Loucy (cell line): ENCODE data around the gene MAML3.

Experiments
- EZH2phosphoT487 ChIP-seq: fragments of 200-600 bp; IDR thresholded peaks from 2 replicates; pipeline ENCODE4 v1.6.1; 2018; ENCODE audit warnings: antibody characterized with exemption, mild to moderate bottlenecking, moderate library complexity, borderline replicate concordance
- TF ChIP-seq, protein P1 (sequence below): fragments of 200-600 bp; sonication (generic); conservative IDR thresholded peaks from 2 replicates; pipeline ENCODE4 v1.5.1; 2014; ENCODE audit warnings: mild to moderate bottlenecking, antibody characterized with exemption, low read length

DNA sequence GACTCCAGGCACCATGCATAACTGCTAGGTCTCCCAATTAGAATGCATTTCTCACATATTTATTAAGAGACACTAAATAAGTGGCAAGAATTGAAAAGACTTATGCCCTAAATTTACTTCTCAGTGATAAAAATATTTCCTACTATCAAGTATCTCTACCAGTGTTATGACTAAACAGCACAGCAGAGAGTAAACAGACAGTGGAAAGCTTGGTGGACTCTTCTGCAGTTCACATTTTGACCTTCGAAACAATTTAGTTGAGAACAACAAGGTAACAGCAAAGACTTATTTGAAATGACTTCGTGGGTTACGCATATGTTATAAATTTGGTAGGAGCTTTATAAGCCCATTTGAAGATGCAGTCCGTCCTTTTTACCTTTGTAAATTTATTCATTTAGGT lies 16.3 kb upstream of the MAML3 start:
- TF ChIP-seq, protein P1, sequence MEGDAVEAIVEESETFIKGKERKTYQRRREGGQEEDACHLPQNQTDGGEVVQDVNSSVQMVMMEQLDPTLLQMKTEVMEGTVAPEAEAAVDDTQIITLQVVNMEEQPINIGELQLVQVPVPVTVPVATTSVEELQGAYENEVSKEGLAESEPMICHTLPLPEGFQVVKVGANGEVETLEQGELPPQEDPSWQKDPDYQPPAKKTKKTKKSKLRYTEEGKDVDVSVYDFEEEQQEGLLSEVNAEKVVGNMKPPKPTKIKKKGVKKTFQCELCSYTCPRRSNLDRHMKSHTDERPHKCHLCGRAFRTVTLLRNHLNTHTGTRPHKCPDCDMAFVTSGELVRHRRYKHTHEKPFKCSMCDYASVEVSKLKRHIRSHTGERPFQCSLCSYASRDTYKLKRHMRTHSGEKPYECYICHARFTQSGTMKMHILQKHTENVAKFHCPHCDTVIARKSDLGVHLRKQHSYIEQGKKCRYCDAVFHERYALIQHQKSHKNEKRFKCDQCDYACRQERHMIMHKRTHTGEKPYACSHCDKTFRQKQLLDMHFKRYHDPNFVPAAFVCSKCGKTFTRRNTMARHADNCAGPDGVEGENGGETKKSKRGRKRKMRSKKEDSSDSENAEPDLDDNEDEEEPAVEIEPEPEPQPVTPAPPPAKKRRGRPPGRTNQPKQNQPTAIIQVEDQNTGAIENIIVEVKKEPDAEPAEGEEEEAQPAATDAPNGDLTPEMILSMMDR, result no peak
- no peak for TF ChIP-seq EZH2phosphoT487
